ENCODE measurements around the gene CDK5R2.

CDK5R2 gene

DNA sequence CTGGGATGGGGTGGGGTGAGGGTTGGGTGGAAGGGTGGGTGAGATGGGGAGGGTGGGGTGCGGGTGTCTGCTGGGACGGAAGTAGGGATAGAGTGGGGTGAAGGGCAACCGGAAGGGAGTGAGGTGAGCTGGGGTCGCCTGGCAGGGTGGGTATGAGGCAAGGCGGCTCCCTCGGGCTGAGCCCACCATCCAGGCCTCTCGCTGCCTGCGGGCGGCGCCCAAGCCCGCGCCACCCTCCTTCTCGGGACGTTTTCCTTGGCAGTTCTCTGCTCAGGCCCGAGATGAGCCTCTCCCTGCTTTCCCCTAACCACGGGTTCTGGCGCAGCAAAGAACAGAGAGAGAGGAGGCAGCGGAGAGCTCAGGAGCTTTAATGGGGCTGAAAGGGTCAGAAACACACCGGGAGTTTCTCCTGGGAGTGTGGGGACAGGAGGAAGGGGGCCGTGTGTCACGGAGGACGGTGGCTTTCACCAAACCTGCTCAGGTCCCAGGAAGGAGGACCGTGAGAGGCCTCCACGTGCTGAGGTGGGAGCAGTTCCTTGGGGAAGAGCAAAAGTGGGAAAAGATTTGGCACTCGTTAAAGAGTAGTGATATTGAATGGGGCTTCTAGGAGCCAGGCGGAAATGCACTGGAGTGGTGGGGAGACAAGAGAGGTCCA, 21.4 kb downstream of the CDK5R2 start:
- H3K9me3 ChIP-seq (ENCODE audit: control insufficient read depth in 1 of 2, low read length in 2 of 2), result no peaks in the 10 kb centered on the region
- peaks cover 55 to 56% of the 10 kb centered on the region in 2 donors for H3K27me3 ChIP-seq (ENCODE audit: control insufficient read depth in 1 of 2, insufficient read depth in 2 of 2, low read length in 2 of 2)
- no peak overlapping the region for H3K27ac ChIP-seq (ENCODE audit: low read depth, low read length)
- no peak overlapping the region for H3K9ac ChIP-seq (ENCODE audit: low read depth in 1 of 2, low read length in 2 of 2)
- H3K4me1 ChIP-seq (ENCODE audit: control insufficient read depth in 1 of 2, insufficient read depth in 2 of 2, low read length in 2 of 2), result peaks cover 20 to 31% of the 10 kb centered on the region in 2 donors
- no peaks in the 10 kb centered on the region for H3K36me3 ChIP-seq (ENCODE audit: control insufficient read depth in 1 of 2, insufficient read depth in 2 of 2, low read length in 2 of 2)
- H3K4me3 ChIP-seq (ENCODE audit: low read depth in 1 of 2, low read length in 2 of 2), result peak overlapping the region; percentile 19 to 48

DNA sequence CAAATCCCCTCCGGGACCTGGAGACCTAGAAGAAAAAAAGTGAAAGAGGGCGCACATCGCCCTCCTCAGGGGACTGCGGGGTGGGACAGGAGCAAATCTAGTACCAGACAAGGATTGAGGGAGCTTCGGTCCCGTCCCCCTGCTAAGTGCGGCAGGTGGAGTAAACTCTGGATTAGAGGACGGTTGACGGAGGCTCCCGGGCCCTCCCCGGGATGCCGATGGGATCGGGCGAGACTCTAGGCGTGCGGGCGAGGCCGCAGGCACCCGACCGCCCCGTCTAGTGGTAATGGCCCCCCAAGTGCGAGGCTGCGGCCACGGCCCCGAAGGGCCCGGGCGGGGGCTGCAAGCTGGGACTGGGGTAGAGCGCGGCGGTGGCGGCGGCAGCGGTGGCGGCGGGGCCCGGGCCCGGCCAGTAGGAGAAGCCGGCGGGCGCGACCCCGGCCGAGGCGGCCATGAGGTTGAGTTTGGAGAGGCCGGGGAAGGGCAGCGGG, 22.0 kb downstream of the CDK5R2 start:
- Histone ChIP-seq H3K27ac (ENCODE audit: low read depth, low read length) (no peak overlapping the region), H3K27me3 (ENCODE audit: control insufficient read depth in 1 of 2, insufficient read depth in 2 of 2, low read length in 2 of 2) (peaks cover 61 to 62% of the 10 kb centered on the region in 2 donors), H3K9ac (ENCODE audit: low read depth in 1 of 2, low read length in 2 of 2) (no peak overlapping the region), H3K9me3 (ENCODE audit: control insufficient read depth in 1 of 2, low read length in 2 of 2) (no peaks in the 10 kb centered on the region), H3K36me3 (ENCODE audit: control insufficient read depth in 1 of 2, insufficient read depth in 2 of 2, low read length in 2 of 2) (no peaks in the 10 kb centered on the region), H3K4me3 (ENCODE audit: low read depth in 1 of 2, low read length in 2 of 2) (peak overlapping the region in 1 of 2 donors; percentile 48), H3K4me1 (ENCODE audit: control insufficient read depth in 1 of 2, insufficient read depth in 2 of 2, low read length in 2 of 2) (peaks cover 14 to 31% of the 10 kb centered on the region in 2 donors)

DNA sequence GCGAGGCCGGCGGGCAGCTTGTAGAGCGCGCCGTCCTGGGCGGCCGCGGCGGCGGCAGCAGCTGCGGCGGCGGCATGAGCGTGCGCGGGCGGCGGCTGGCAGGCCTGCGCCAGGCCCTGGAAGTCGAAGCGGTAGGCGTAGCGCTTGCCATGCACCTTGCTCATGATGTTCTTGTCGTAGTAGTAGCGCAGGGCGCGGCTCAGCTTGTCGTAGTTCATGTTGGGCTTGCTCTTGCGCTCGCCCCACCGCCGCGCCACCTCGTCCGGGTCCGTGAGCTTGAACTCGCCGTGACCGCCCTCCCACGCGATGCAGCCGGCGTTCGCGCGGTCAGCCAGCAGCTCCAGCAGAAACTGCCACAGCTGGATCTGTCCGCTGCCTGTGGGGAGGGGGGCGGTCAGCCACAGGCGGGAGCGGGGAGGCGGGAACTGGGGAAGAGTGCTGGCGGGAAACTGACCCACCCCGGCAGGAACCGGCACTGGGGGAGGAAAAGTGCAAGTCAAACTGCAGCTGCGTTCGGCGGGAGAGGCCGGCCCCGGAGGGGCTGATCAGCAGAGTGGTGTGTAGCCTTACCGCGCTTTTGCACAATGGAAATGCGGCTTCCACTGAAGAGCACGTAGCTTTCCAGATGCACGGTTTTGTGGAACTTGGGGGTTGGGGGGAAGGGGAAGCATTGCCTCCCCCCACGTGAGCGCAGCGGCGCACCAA, 22.6 kb downstream of the CDK5R2 start:
- no peaks in the 10 kb centered on the region for H3K36me3 ChIP-seq (ENCODE audit: control insufficient read depth in 1 of 2, insufficient read depth in 2 of 2, low read length in 2 of 2)
- H3K27ac ChIP-seq (ENCODE audit: low read depth, low read length), result no peak overlapping the region
- peak overlapping the region; percentile 19 to 51 for H3K4me3 ChIP-seq (ENCODE audit: low read depth in 1 of 2, low read length in 2 of 2)
- peaks cover 14 to 31% of the 10 kb centered on the region in 2 donors for H3K4me1 ChIP-seq (ENCODE audit: control insufficient read depth in 1 of 2, insufficient read depth in 2 of 2, low read length in 2 of 2)
- H3K27me3 ChIP-seq (ENCODE audit: control insufficient read depth in 1 of 2, insufficient read depth in 2 of 2, low read length in 2 of 2), result peaks cover 67 to 68% of the 10 kb centered on the region in 2 donors
- no peak overlapping the region for H3K9ac ChIP-seq (ENCODE audit: low read depth in 1 of 2, low read length in 2 of 2)
- no peaks in the 10 kb centered on the region for H3K9me3 ChIP-seq (ENCODE audit: control insufficient read depth in 1 of 2, low read length in 2 of 2)

DNA sequence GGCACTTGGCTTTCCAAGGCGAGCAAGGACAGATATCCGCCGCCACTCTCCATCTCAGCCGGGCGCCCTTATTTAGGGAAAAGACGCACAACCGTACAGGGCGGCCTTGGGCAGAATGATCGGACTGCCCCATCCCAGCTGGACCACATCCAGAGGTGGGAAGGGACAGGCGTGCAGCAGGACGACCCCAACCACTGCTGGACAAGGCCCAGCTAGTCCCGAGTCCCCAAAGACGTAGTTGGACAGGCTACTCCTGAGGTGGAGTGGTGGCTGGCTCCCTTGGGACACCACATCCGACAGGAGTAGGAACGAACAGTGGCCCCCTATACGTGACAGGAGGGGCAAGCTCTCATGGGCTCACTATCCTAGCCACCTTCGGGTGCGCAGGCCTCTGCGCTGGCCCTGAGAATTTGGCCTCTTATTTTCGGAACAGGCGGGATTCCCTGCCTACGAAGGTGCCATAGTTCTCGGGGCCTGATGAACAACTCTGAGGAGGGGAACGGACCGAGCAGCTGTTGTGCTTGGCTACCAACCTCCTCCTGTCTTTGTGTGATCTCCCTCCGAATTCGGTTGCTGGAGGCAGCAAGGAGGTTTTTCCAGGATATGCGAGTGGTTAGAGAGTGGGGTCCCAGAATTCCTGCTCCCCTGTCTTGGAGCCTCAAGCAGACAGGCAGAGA, 23.3 kb downstream of the CDK5R2 start:
- H3K9ac ChIP-seq (ENCODE audit: low read depth in 1 of 2, low read length in 2 of 2), result no peak overlapping the region
- no peaks in the 10 kb centered on the region for H3K36me3 ChIP-seq (ENCODE audit: control insufficient read depth in 1 of 2, insufficient read depth in 2 of 2, low read length in 2 of 2)
- no peak overlapping the region for H3K27ac ChIP-seq (ENCODE audit: low read depth, low read length)
- no peak overlapping the region for H3K4me3 ChIP-seq (ENCODE audit: low read depth in 1 of 2, low read length in 2 of 2)
- peaks cover 67 to 72% of the 10 kb centered on the region in 2 donors for H3K27me3 ChIP-seq (ENCODE audit: control insufficient read depth in 1 of 2, insufficient read depth in 2 of 2, low read length in 2 of 2)
- H3K9me3 ChIP-seq (ENCODE audit: control insufficient read depth in 1 of 2, low read length in 2 of 2), result no peaks in the 10 kb centered on the region
- peaks cover 14 to 31% of the 10 kb centered on the region in 2 donors for H3K4me1 ChIP-seq (ENCODE audit: control insufficient read depth in 1 of 2, insufficient read depth in 2 of 2, low read length in 2 of 2)

DNA sequence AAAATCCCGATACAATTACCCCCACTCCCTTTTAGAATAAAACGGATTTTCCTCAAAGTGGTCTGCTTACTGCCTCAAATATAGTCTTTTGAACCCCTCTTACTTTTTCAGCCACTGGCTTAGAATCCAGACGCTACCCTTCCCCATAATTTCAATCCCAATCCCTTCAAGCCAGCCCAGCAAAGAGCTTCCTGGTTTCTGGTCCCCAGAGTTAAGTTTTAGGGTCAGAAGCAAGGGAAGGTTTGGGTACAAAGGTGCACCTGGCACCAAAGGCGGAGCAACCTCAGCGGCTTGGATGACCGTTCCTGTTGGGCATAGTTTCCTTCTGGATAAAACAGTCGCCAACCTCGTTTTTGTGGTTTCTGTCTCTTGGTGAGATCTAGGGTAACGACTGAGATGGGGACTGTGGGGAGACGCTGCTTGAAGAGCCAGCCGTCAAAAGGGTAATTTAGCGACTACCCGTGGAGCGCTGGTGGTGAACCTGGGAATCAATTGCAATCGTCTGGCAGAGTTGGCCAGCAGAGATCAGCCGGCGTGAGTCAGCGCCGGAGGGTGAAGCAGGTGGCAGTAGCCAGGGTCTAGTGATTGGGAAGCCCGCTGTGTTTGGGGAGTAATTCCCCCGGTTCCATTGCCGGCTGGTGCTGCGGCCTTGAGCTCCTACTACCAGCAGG, 23.9 kb downstream of the CDK5R2 start:
- no peak overlapping the region for H3K27ac ChIP-seq (ENCODE audit: low read depth, low read length)
- peaks cover 14 to 31% of the 10 kb centered on the region in 2 donors for H3K4me1 ChIP-seq (ENCODE audit: control insufficient read depth in 1 of 2, insufficient read depth in 2 of 2, low read length in 2 of 2)
- H3K4me3 ChIP-seq (ENCODE audit: low read depth in 1 of 2, low read length in 2 of 2), result no peak overlapping the region
- peaks cover 70 to 74% of the 10 kb centered on the region in 2 donors for H3K27me3 ChIP-seq (ENCODE audit: control insufficient read depth in 1 of 2, insufficient read depth in 2 of 2, low read length in 2 of 2)
- no peaks in the 10 kb centered on the region for H3K9me3 ChIP-seq (ENCODE audit: control insufficient read depth in 1 of 2, low read length in 2 of 2)
- H3K36me3 ChIP-seq (ENCODE audit: control insufficient read depth in 1 of 2, insufficient read depth in 2 of 2, low read length in 2 of 2), result no peaks in the 10 kb centered on the region
- H3K9ac ChIP-seq (ENCODE audit: low read depth in 1 of 2, low read length in 2 of 2), result no peak overlapping the region

DNA sequence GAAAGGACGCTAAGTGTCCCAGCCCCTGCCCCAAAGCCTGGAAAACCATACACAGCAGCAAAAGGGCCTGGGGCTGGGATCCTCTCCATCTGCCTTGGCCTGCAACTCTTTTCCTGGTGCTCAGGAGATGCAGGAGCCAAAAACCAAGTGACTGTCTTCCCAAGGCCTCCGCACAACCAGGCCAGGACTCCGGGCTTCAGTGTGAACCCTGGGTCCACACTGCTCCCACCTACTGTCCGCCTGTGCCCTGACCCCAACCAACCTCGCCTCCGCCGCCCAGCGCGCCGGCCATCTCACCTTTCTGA, 24.4 kb downstream of the CDK5R2 start:
- peaks cover 14 to 31% of the 10 kb centered on the region in 2 donors for H3K4me1 ChIP-seq (ENCODE audit: control insufficient read depth in 1 of 2, insufficient read depth in 2 of 2, low read length in 2 of 2)
- peaks cover 74 to 75% of the 10 kb centered on the region in 2 donors for H3K27me3 ChIP-seq (ENCODE audit: control insufficient read depth in 1 of 2, insufficient read depth in 2 of 2, low read length in 2 of 2)
- H3K4me3 ChIP-seq (ENCODE audit: low read depth in 1 of 2, low read length in 2 of 2), result no peak overlapping the region

DNA sequence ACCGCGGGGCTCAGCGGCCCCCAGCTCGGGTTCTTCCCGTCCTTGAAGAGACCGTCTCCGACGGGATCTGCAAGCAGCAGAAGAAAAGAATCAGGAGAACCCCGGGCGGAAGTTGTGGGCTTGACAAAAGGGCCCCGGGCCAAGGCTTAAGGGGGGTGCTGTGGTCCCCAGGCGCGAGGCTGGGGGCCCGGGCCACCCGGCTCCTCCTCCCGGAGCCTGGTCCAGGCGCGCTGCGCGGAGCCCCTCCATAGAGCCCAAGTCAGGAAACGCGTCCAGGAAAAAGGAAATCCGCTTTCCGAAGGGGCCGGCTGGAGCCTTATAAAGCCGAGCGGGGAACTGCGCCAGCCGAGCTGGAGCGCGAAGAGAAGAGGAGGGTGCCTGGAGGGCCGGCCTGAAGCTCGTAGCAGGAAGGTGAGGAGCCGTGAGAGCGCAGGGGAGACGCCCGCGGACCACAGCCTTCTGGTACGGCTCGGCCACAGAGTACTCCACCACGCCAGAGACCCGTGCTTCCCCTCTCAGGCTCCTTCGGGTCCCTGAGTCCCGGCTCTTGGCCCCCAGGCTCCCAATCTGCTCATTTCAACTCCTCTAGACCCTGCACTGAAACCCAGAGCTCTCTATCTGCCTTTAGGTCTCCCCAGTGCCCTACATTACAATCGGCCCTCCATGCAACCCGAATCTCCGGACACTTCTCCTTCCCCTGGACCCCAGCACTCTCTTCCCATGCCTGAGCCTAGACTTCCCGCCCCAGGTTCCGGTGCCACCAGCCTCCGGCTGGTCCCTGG, 25.0 kb downstream of the CDK5R2 start:
- peaks cover 13 to 31% of the 10 kb centered on the region in 2 donors for H3K4me1 ChIP-seq (ENCODE audit: control insufficient read depth in 1 of 2, insufficient read depth in 2 of 2, low read length in 2 of 2)
- peak overlapping the region; percentile 16 to 20 for H3K4me3 ChIP-seq (ENCODE audit: low read depth in 1 of 2, low read length in 2 of 2)
- H3K27ac ChIP-seq (ENCODE audit: low read depth, low read length), result no peak overlapping the region
- H3K27me3 ChIP-seq (ENCODE audit: control insufficient read depth in 1 of 2, insufficient read depth in 2 of 2, low read length in 2 of 2), result peaks cover 79 to 80% of the 10 kb centered on the region in 2 donors
- H3K9ac ChIP-seq (ENCODE audit: low read depth in 1 of 2, low read length in 2 of 2), result no peak overlapping the region
- H3K9me3 ChIP-seq (ENCODE audit: control insufficient read depth in 1 of 2, low read length in 2 of 2), result no peaks in the 10 kb centered on the region
- H3K36me3 ChIP-seq (ENCODE audit: control insufficient read depth in 1 of 2, insufficient read depth in 2 of 2, low read length in 2 of 2), result no peaks in the 10 kb centered on the region

More for the DNA sequence above, 24.4 kb downstream of the CDK5R2 start:
- Histone ChIP-seq H3K9me3 (ENCODE audit: control insufficient read depth in 1 of 2, low read length in 2 of 2) (no peaks in the 10 kb centered on the region), H3K27ac (ENCODE audit: low read depth, low read length) (no peak overlapping the region), H3K9ac (ENCODE audit: low read depth in 1 of 2, low read length in 2 of 2) (no peak overlapping the region), H3K36me3 (ENCODE audit: control insufficient read depth in 1 of 2, insufficient read depth in 2 of 2, low read length in 2 of 2) (no peaks in the 10 kb centered on the region)

DNA sequence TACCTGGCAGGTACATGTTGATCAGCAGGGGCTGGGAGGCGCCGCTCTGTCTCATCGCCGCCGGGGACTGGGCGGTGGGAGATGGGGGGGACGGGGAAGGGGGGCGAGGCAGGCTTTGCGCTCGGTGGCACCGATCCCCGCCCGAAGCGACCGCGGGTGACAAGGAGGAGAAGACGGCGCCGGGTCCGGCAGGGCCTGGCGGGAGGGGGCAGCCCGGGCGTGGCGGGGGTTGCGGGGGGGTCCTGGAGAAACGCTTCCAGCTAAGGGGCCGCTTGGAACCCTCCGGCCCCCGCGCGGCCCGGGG, 25.5 kb downstream of the CDK5R2 start, which contains the start of gene FEV:
FEV (minus strand) TSS at position 164 of the 304 bp plus-strand sequence; CDS start at position 55, 109 bp downstream.
- H3K4me3 ChIP-seq (ENCODE audit: low read depth in 1 of 2, low read length in 2 of 2), result peak within 1 kb of the TSS; percentile 16 to 20
- no peaks in the 10 kb centered on the region for H3K9me3 ChIP-seq (ENCODE audit: control insufficient read depth in 1 of 2, low read length in 2 of 2)
- peaks cover 77 to 84% of the 10 kb centered on the region in 2 donors for H3K27me3 ChIP-seq (ENCODE audit: control insufficient read depth in 1 of 2, insufficient read depth in 2 of 2, low read length in 2 of 2)
- no peak within 1 kb of the TSS for H3K9ac ChIP-seq (ENCODE audit: low read depth in 1 of 2, low read length in 2 of 2)
- H3K4me1 ChIP-seq (ENCODE audit: control insufficient read depth in 1 of 2, insufficient read depth in 2 of 2, low read length in 2 of 2), result peaks cover 8 to 26% of the 10 kb centered on the region in 2 donors
- no peaks in the 10 kb centered on the region for H3K36me3 ChIP-seq (ENCODE audit: control insufficient read depth in 1 of 2, insufficient read depth in 2 of 2, low read length in 2 of 2)
- no peak within 1 kb of the TSS for H3K27ac ChIP-seq (ENCODE audit: low read depth, low read length)

DNA sequence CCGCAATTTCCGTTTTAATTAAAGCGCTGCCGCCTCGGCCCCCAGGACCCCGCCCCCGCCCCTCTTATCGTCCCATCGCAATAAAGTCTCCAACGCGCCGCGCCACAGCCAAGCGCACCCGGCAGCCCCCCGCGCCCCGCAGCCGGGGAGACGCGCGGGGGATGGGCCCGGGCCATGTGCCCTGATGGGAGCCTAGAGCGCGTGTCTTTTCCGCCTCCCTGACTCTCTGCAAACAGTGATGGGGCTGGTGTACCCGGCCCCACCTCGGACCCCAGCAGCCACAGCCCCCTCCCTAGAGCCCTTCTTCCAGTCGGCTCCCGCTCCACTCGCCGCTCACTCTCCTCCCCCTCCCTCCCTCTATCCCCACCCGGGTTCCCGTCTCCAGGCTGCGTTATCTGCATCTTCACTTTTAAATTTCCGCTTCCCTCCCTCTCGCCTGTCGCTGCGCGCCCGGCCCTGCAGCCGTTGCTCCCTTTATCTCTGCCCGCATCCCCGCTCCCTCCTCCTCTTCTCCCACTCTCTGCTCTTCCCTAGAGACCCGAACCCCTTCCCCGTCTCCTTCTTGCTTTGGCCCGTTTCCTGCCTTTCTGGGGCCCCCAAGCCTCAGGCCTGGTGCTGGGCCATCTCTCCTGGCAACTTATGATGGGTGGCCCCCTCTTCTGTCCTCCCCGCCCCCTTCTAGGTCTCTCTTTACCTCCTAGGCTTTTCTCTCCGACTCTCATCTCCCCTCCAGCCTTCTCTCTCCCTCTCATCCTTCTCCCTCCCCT, 26.0 kb downstream of the CDK5R2 start:
- Histone ChIP-seq H3K9ac (ENCODE audit: low read depth in 1 of 2, low read length in 2 of 2) (no peak overlapping the region), H3K9me3 (ENCODE audit: control insufficient read depth in 1 of 2, low read length in 2 of 2) (no peaks in the 10 kb centered on the region), H3K36me3 (ENCODE audit: control insufficient read depth in 1 of 2, insufficient read depth in 2 of 2, low read length in 2 of 2) (no peaks in the 10 kb centered on the region), H3K4me1 (ENCODE audit: control insufficient read depth in 1 of 2, insufficient read depth in 2 of 2, low read length in 2 of 2) (peaks cover 4 to 23% of the 10 kb centered on the region in 2 donors), H3K27me3 (ENCODE audit: control insufficient read depth in 1 of 2, insufficient read depth in 2 of 2, low read length in 2 of 2) (peaks cover 81 to 90% of the 10 kb centered on the region in 2 donors), H3K4me3 (ENCODE audit: low read depth in 1 of 2, low read length in 2 of 2) (no peak overlapping the region), H3K27ac (ENCODE audit: low read depth, low read length) (no peak overlapping the region)
